ENCODE data around the gene FKBP14.

- TF ChIP-seq GATA2 (IDR thresholded peaks at IDR 0.05; ENCODE audit: low read depth, low read length) (peak; percentile 28; the same call in 1 of the 2 replicates), GATA3 (IDR thresholded peaks at IDR 0.05; ENCODE audit: low read depth, low read length) (no peak)
Observed at GRCh38 chr7:30028216-30028748, 1.8 kb upstream of the FKBP14 start, which contains the start of gene PLEKHA8.

Data from SH-SY5Y (cell line).